ENCODE measurements around the gene MYO1E.

DNA sequence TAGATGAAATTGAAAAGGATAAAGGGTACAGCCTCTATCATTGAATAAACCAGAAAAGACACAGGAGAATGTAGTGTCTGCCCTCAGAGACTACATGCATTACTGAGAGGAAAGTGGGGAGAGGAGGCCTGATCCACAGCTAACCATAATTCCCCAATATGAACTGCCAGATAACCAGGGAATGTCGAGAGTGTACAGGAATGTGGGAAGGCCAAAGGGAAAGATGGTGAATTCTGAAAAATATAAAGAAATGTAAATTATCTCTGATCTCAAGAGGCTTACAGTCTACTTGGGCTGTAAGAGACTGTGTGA lies 22.3 kb downstream of the MYO1E start:
- TF ChIP-seq, protein P1, sequence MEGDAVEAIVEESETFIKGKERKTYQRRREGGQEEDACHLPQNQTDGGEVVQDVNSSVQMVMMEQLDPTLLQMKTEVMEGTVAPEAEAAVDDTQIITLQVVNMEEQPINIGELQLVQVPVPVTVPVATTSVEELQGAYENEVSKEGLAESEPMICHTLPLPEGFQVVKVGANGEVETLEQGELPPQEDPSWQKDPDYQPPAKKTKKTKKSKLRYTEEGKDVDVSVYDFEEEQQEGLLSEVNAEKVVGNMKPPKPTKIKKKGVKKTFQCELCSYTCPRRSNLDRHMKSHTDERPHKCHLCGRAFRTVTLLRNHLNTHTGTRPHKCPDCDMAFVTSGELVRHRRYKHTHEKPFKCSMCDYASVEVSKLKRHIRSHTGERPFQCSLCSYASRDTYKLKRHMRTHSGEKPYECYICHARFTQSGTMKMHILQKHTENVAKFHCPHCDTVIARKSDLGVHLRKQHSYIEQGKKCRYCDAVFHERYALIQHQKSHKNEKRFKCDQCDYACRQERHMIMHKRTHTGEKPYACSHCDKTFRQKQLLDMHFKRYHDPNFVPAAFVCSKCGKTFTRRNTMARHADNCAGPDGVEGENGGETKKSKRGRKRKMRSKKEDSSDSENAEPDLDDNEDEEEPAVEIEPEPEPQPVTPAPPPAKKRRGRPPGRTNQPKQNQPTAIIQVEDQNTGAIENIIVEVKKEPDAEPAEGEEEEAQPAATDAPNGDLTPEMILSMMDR (IDR thresholded peaks at IDR 0.05), result no peak
- TF ChIP-seq POLR2A (IDR thresholded peaks at IDR 0.05), result no peak
